ENCODE measurements around the gene AZU1.

The AZU1 gene

GRCh38 chr19:797528-798414 lies 29.9 kb upstream of the AZU1 start:
- peak; percentile 93 to 97 (median 96) for DNase-seq

- peak in 1 of 3 experiments; percentile 56 for DNase-seq
Observed at GRCh38 chr19:798415-799075, 29.1 kb upstream of the AZU1 start.

DNA sequence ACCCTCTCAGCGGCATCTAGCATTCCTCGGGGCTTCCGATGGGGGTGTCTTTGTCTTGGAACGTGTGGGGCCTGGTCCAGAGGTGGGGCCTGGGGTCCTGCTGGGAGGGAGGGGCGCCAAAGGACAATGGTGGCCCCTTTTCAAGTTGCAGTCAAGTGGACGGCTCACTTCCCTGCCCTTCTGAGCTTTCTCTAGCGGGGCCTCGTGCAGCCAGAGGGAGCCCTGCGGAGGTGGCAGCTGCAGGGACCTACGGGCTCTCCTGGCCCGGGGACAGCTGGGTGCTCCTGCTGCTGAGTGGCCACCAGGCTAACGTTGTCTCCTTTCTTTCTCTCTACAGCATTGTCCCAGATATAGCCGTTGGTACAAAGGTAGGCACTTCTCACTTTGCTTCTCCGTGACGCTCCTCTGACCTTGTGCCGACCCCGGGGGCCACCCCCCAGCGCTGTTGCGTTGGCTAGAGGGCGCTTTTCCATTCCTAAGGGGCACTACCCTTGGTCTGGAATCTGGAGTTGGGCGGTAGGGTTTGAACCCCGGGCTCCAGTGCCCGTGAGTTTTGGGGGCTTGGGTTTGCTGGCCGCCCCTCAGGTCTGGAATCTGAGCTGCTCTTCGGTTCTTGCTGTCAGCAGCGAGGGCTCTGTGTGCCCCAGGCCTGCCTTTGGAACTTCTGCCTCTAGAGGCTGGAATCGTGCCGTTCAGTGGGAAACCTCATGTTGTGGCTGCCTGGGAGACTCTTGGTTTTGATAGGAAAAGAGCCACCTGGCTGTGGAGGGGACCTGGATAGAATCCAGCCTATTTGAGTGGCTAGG lies 28.4 kb upstream of the AZU1 start:
- DNase-seq: peak in 1 of 3 experiments; percentile 60

DNA sequence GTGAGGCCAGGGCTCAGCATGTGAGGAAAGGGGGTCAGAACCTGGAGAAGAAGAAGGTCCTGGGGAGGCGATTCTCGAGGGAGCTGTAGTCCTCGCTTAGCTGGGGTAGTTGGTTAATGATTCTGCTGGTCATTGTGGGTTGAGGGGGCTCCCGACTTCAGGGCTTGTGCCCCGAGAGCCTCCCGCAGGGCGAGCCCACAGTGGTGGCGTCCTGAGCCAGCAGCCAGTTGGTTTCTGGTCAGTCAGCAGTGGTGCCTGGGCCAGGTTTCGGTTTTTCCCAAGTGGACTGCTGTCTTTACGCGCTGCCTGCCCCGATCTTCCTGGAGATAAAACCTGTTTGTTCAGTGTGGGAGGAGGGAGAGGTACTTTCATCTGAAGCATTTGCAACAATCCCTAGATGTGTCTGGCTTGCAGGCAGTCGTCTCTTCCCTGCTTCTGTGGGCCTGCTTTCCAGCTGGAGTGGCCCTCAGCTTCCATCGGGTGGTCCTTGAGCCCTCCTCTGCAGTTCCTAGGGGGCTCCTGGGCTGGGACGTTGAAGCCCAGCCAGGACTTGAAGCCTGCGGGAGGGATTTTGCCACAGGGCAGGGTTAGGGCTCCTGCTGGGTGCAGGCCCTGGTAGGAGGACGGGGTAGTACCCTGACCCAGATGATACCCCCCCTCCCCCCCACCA lies 27.1 kb upstream of the AZU1 start:
- DNase-seq: no peak

DNA sequence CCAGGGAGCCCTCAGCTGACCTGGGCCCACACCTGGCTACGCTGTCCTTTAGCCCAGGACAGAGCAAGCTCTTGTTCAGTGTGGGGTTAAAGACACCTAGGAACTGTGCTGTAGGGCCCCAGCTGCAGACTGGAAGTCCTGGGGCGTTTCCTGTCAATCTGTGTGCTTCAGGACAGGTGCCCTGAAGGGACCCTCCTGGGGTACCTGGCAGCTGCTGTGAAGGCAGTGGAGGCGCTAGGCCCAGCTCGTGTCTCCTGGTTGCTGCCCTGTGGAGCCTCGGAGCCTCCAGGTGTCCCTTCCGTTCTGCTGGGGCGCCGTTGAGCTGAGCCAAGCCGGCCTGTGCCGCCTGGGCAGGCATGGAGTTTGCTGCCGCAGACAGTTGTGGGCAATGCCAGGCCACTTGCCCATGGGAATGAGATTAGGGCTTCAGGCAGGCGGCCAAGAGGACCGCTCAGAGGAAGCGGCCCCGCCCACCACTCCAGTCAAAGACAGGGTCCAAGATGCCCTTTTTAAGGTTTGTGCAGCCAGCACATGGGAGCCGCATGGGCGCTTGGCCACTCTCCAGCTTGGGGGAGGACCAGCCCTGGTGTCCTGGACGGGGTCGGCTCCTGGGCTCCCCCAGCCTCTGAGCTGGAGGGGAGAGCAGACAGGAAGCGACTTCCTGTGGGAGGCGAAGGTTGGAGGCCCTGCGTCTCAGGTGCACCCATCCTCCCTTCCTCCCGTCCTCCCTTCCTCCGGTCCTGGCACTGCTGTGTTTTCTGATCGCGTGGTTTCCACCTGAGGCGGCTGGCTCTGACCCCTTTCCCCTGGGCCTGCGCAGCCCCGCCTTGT lies 26.4 kb upstream of the AZU1 start:
- DNase-seq: no peak

GRCh38 chr19:801861-802497 lies 25.7 kb upstream of the AZU1 start:
- DNase-seq: no peak

DNA sequence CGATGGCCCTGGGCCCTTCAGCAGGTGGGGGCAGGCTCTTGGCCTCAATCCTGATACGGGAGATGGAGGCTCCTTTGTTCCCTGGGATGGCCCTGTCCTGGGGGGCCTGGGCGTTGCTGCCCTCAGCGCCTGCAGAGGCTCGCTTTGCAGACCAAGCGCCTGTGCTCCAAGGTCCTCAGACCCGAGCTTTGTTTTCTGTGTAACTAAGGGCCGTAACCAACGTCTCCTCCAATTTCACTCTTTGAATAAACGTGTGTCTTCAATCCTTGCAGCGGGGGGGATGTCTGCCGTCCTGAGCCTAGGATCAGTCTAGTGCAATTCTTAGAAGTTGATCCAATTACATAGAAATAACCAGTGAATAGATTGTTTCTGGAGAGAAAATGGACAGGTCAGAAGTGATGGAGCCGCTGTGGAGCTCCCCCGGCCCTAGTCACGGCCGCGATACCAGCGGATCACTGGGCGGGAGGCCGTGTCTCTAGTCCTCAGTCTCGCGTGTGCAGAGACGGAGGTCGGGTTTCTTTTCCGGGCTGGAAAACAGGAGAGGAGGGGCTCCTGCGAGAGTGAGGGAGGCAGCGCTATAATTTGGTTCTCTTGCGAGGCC lies 25.0 kb upstream of the AZU1 start:
- DNase-seq: peak in 1 of 3 experiments; percentile 40

DNA sequence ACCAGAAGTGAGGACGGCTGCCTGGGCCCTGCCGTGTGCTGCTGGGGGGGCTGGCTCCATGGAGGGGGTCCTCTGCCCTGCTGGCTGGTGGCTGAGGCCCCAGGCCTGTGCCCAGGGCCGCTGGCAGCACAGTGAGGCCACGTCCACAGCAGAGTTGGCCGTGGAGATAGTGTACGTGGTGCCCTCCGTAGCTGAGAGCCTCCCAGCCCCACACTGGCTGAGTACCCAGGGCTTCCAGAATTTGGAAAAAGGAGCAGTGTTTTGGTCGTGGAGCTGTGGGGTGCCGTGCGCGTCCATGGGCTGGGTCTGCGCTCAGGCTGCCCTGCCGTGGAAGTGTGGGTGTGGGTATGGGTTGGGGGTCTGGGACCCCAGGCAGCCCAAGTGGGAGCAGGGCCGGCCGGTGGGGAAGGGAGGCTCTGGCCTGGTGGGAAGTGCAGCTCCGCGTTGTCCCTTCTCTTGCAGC lies 24.5 kb upstream of the AZU1 start:
- DNase-seq: no peak

DNA sequence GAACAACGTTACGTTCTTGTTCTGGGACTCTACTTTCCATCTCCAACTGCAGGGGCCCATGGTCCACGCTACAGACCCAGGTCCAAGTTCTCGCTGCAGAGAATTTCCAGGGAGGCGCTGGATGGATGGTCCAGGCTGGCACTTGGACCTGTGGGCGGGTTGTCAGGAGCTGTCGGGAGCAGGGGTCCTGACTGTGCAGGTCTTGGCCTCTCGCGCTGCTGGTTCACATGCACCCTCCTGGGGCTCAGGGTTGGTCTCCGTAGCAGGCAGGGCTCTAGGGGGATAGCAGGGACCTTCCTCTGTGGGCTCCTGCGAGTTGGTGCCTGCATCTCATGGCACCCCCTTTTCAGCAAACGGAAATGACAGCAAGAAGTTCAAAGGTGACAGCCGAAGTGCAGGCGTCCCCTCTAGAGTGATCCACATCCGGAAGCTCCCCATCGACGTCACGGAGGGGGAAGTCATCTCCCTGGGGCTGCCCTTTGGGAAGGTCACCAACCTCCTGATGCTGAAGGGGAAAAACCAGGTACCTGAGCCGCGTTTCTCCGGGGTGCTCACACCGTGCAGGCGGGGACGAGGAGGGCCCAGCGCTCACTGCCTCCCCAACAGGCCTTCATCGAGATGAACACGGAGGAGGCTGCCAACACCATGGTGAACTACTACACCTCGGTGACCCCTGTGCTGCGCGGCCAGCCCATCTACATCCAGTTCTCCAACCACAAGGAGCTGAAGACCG lies 23.8 kb upstream of the AZU1 start:
- DNase-seq: no peak

DNA sequence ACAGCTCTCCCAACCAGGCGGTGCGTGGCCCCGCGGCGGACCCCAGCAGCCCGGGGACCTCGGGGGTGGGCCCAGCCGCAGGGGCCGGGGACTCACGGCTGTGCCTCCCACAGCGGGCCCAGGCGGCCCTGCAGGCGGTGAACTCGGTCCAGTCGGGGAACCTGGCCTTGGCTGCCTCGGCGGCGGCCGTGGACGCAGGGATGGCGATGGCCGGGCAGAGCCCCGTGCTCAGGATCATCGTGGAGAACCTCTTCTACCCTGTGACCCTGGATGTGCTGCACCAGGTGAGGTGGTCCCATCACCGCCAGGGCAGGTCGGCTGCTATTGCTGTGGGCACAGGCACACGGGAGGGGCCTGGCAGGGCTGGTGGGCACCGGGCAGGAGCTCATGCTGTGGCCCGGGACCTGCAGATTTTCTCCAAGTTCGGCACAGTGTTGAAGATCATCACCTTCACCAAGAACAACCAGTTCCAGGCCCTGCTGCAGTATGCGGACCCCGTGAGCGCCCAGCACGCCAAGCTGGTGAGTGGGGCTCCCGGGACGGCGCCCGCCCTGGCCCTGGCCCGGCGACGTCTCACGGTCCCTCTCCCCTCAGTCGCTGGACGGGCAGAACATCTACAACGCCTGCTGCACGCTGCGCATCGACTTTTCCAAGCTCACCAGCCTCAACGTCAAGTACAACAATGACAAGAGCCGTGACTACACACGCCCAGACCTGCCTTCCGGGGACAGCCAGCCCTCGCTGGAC lies 23.0 kb upstream of the AZU1 start:
- no peak for DNase-seq

GRCh38 chr19:805166-805551 lies 22.5 kb upstream of the AZU1 start:
- no peak for DNase-seq

GRCh38 chr19:805600-806550 lies 21.8 kb upstream of the AZU1 start:
- no peak for DNase-seq

DNA sequence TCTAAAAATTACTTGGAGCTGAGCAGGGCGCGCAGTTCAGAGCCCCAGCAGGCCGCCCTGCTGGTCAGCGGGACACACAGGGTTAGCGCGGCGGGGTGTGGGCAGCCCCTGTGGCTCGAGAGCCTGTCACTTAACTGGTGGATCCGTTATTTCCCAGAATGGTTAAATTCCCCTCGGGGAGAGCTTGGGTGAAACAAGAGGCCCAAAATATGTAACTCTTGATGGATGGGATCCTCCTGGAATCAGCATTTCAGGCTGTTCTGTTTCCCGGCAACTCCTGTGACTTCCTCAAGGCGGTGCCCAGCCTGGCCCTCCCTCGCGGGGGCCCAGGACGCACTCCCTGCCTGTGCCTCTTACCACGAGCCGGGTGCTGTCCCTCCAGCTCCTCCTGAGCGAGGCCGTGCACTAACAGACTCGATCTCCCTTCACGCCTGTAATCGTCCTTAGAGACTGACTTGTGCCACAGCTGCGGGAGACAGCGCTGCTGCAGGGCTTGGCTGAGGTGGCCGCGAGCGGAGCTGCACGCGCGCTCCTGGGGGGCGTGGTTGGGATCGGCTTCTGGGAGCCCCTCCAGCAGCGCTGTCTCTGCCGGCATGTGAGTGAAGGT lies 20.7 kb upstream of the AZU1 start:
- DNase-seq: no peak

DNA sequence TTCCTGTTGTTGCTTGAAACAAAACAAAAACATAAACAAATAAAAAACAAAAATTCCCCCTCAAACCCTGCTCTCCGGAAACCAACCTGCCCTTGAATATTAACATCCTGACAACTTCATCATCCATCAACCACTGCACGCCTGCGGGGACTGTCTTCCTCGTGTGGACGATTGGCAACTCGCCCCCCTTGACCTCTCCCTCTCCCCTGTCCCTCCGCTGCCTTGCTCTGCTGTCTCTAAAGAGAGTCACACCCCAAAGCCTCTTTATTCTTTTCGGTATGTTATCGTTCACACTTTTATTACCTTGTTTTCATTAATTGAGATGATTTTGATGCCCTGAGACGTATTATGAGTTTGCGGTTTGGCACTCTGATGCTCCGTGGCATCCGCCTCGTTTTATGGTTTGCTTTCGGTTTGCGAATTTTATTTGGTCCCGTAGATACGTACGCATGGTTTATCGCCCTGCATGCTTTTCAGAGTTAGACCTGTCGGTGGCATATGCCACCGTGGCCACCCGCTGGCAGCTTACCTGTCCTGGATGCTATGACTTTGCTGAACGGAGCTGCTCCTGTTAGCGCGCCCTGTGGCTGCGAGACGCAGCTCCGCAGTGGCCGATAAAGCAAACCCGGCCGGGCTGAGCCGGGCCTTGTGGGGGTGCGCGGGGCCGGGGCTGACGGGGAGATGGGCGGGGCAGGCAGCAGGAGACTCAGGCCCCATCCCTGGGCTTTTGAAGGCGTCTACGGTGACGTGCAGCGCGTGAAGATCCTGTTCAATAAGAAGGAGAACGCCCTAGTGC lies 19.8 kb upstream of the AZU1 start:
- no peak for DNase-seq

DNA sequence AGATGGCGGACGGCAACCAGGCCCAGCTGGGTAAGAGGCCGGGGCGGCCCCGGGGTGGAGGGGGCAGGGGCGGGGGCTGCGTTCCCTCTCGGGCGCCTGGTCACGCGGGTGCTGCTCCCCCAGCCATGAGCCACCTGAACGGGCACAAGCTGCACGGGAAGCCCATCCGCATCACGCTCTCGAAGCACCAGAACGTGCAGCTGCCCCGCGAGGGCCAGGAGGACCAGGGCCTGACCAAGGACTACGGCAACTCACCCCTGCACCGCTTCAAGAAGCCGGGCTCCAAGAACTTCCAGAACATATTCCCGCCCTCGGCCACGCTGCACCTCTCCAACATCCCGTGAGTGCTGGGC lies 19.2 kb upstream of the AZU1 start:
- no peak for DNase-seq

DNA sequence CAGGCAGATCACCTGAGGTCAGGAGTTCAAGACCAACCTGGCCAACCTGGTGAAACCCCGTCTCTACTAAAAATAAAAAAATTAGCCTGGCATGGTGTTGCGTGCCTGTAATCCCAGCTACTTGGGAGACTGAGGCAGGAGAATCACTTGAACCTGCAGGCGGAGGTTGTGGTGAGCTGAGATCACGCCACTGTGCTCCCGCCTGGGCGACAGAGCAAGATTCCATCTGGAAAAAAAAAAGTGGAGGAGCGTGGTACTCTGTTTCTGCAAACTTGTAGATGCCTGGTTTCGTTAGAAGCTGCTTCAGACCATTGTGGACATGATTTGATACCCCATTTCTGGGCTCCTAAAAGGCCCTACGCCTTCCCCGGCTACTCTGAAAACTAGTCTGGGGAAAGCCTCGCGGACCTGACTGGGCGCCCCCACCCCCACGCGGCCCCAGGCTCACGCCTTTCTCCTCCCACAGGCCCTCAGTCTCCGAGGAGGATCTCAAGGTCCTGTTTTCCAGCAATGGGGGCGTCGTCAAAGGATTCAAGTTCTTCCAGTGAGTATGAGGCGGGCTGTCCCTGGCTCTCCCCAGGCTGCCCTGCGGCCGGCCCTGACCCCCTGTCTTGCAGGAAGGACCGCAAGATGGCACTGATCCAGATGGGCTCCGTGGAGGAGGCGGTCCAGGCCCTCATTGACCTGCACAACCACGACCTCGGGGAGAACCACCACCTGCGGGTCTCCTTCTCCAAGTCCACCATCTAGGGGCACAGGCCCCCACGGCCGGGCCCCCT lies 17.4 kb upstream of the AZU1 start:
- DNase-seq: no peak
